ENCODE data around the gene CUL4A.

CUL4A gene

DNA sequence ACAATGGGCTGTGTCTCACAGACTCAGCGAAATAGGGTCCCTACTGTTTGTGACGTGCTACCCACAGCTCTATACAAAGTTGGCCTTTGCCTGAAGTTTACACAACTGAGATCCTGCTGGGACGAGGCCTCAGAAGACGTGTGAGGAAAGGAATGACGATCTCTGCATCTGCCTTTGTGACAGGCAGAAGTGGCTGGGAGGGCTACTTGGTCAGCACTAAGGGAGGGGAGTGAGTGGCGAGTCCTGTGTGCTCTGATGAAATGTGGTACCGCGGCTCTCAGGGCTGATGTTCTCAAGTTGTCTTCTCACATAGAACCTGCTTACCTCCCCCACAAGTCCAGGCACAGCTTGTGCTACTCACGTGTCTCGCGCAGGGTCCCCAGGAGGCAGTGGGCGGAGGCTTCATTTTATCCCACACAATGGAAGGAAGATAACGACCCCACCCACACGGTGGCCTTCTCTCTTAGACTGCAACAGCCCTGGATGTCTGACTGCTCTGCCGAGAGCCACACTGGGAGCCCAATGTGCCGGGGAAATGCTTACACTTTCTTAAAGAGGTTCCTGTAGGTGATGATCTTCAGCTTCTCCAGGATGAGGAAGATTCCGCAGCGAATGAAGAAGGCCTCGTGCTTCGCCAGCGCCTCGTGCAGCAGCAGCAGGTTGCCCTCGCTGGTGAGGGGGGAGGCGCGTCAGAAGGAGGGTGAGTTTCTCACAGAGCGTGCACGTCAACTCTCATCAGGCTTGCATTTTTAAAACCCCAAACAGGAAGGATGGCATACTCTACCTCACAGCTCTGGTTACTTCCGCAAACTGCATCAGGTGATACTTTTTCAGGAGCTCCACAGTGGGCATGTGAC is 29.8 kb upstream of the CUL4A start:
- no peak for DNase-seq (ENCODE audit: low read depth)

- no peak for DNase-seq (ENCODE audit: low read depth)
Measured at GRCh38 chr13:113182046-113182445, 27.4 kb upstream of the CUL4A start.

GRCh38 chr13:113183450-113184129 is 25.8 kb upstream of the CUL4A start:
- no peak for DNase-seq (ENCODE audit: low read depth)

DNA sequence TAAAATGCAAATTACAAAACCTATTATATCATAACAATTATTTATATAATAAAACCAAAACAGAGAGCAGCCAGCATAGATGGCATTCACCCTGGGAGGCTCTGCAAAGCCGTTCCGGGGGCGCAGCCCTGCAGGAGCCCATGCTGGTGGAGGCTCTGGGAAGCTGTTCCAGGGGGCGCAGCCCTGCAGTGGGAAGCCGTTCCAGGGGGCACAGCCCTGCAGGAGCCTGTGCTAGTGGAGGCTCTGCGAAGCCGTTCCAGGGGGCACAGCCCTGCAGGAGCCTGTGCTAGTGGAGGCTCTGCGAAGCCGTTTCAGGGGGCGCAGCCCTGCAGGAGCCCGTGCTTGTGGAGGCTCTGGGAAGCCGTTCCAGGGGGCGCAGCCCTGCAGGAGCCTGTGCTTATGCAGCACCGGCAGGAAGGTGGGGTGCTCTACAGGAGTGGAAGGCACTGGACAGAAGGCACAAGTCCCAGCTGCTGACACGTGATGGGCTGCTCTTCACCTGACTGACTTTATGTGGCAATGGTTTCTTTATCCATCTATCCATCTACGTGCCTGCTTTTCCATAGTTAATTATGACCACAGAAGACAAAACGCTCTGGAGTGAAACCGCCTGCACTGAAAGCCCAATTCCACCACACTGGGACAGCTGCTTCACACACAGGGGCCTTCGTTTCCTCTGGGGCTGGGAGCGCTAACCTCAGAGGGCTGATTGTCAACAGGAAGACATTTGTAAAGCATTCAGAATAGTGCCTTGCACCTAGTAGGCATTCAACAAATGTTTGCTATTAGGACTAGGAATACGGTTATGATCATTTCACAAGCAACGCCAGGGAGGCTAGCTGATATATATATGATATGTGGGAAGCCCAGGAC is 24.6 kb upstream of the CUL4A start:
- no peak for DNase-seq (ENCODE audit: low read depth)

GRCh38 chr13:113186061-113186900 is 23.1 kb upstream of the CUL4A start:
- DNase-seq (ENCODE audit: low read depth) = no peak

DNA sequence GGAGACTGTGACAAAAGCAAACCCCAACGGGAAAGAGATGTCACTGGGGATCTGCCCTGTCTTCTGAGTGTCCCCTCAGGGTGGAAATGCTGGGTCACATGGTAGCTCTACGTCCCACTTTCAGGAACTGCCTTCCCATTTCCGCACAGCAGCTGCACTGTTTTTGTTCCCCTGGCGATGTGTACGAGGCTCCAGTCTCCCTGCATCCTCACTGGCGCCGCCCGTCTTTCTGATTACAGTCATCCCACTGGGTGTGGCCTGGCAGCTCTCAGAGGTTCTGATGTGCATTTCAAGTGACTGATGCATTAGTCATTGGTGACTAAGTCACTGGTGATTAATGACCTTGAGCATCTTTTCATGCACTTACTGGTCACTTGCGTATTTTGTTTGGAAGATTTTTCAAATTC is 22.1 kb upstream of the CUL4A start:
- DNase-seq (ENCODE audit: low read depth) = no peak

DNA sequence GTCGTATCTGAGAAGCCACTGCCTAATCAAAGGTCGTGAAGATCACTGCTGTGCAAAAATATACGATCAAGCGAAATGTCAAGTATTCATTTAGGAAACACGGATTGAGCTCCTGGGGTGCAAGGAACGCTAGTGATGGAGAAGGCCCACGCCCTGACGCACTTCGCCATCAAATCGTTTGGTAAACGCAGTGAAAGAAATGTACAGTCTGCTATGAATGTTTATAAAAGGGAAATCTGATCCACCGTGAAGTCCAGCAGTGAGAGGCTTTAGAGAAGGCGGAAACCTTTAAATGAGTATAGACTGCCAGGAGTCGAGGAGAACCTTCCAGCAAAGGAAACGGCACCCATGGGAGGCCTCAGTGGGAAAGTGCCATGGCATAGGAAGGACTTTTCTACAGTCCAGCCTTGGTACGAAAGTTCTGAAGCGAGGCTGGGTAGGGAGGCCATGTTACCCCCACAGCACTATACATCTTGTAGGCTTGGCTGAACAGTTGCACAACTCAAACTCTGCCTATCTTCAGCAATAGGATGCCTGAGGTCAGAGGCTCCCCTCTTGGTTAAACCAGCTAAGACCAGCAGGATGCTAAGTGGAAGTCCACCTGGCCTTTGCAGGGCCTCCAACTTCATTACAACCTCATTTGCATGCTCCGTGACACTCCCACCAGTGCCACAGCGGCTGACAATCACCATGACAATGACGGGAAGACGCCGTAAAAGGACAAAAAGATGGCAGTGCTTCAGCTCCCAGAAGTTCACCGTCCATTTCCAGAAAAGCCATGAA is 21.3 kb upstream of the CUL4A start:
- no peak for DNase-seq (ENCODE audit: low read depth)

DNA sequence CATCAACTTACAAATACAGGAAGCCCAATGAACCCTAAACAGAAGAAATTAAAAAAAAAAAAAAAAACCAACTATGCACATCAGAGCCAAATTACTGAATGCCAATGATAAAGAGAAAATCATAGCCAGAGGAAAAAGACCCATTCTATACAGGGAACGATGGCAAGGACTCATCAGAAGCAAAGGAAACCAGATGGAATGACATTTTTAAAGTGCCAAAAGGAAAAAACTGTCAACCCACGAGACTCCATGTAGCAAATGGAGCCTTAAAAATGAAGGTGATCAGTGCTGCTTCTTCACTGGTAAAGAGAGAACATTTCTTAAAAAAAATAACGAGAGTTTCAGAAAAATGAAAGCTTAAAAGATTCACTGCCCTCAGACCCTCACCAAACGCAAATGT is 19.2 kb upstream of the CUL4A start:
- no peak for DNase-seq (ENCODE audit: low read depth)

DNA sequence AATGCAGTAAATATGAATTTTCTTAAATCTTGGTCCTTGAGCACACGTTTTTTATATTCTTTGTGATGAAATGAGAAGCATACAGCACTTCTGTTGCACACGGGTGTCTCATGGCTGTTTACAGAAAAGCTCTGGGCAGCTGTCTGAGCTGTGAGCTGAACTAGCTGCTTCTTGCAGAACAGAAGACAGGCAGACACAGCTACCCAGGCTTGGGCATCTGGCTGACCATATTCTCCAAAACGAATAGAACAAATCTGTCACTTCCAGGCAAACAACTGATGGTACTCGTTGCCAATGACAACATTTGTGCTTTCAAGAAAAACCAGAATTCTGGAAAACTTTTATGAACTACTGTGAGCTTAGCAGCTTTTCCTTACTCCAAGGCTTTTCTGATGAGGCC is 17.1 kb upstream of the CUL4A start:
- DNase-seq (ENCODE audit: low read depth) = no peak

- DNase-seq (ENCODE audit: low read depth) = no peak
Measured at GRCh38 chr13:113192902-113193301, 16.5 kb upstream of the CUL4A start.

GRCh38 chr13:113195360-113195759 is 14.1 kb upstream of the CUL4A start:
- no peak for DNase-seq (ENCODE audit: low read depth)

DNA sequence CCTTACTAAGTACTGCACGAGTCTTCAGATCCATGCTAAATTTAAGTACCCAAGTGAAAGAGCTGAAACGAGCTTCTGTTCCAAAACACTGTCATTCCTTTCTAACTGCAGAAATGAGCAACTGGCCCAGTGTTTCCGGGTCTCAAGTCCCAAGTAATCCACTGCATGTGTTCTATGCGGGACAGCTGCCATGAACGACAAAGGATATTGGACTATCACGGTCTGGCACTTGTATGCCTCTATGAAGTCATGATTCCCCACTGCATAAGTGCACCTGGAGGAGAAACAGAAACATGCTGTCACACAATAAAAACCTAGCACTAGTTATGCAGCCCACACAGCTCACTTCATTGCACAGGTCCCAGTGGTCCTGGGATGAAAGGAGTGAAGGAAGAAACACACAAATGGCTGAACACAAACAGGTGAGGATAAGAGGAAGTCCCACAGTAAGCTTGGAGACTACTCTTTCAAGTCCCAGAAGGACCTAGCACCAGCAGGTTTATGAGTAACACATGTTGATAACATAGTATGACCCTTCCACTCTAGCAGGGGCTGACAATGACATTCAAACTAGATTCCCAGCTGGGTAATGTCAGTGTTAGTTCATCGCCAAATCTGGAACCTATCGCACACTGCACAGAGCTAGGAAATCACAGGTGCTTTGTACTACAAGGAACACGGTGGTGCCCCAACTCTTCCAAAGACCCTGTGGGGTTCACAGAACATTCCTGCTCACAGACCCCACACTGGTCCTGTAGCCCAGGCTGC is 12.3 kb upstream of the CUL4A start:
- no peak for DNase-seq (ENCODE audit: low read depth)

DNA sequence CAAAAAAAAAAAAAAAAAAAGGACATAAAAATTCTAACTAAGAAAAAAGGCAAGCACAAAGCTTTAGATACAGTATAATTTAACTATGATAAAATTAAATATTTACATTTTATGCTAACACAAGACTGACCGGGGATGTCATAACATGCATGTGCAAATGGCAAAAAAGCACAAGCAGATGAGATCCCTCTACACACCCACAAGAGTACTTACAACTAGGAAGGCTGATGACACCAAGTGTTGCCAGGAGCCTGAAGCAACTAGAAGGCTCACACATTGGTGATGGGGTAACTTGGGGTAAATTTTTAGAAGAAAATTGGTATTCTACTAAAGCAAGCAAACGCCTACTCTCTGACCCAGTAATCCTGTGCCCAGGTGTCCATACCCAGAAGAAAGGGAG is 7.6 kb upstream of the CUL4A start:
- DNase-seq (ENCODE audit: low read depth) = no peak

DNA sequence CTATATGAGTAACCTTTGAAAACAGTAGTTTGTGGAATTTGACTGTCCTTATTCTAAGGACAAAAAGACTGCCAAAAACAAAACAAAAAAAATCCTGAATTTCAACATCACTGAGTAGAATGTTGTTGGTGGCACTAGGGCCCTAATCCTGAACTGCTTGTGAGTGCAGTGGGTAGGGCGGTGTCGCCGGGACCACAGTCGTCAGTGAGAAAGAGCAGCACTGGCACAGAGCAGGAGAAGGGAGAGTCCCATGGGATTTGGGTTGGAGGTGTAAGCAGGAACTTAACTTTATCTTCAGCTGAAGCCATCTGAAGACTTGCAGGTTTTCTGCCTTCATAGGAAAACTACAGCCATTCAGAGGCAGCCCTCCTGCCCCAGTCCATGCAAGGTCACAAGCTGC is 6.5 kb upstream of the CUL4A start:
- DNase-seq (ENCODE audit: low read depth) = no peak

GRCh38 chr13:113203507-113204377 is 5.7 kb upstream of the CUL4A start:
- DNase-seq (ENCODE audit: low read depth) = no peak

GRCh38 chr13:113204378-113204734 is 5.1 kb upstream of the CUL4A start:
- DNase-seq (ENCODE audit: low read depth) = no peak

DNA sequence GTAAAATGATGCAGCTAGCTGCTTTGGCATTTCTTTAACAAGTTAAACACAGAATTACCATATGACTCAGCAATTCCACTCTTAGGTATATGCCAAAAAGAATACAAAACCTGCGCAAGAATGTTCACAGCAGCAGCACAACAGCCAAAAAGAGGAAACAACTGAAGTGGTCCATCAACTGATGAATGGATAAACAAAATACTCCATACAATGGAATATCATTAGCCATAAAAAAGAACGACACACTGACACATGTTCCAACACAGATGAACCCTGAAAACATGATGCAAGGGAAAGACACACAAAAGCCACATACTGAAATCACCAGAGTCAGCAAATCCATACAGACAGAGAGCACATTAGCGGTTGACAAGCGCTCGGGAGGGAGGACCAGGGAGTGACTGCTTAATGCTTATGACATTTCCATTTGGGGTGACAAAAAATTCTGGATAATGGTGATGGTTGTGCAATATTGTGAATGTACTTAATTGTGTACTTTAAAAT is 3.9 kb upstream of the CUL4A start:
- DNase-seq (ENCODE audit: low read depth) = no peak

- DNase-seq (ENCODE audit: low read depth) = no peak
Measured at GRCh38 chr13:113207460-113207859, 2.0 kb upstream of the CUL4A start.

DNA sequence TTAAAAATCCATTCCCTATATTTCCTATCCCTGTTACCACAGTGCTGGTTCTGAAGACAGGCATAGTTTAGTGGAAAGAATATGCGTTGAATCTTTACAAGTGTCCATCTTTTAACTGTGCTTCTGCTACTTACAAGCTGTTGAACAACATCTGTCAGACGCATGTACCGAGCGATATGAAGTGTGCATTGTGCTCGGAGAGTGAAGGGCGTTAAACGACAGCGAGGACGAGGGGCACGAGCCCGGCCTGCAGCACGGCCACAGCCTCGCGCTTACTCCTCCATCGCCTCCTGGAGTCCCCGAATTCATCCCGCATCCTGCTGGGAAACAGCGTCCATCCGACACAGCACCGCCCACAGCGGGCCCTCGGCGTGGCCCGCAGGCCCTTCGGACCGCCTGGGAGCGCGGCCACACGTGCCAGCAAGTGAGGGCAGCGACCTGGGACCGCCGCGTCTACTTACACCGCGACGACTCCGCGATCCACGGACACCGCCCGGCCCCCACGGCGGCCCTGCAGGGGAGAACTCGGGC is 1.5 kb upstream of the CUL4A start:
- DNase-seq (ENCODE audit: low read depth) = no peak

All from stimulated activated CD8-positive, alpha-beta memory T cell treated with anti-CD3 and anti-CD28 coated beads, Interleukin-15, amount 100 ng/mL, for 24 hours (primary cell).